Measurements from ENCODE around the gene DLST.

Gene DLST

GRCh38 chr14:74852922-74853530 lies 28.7 kb upstream of the DLST start:
- Histone ChIP-seq H3K36me3 (replicated peaks; ENCODE audit: insufficient read depth, low read length) (no peaks in the 10 kb centered on the region), H3K9me2 (replicated peaks; ENCODE audit: insufficient read depth, low read length) (no peaks in the 10 kb centered on the region), H3K27ac (ENCODE audit: low read length) (no peak overlapping the region), H3K79me2 (ENCODE audit: low read length) (no peaks in the 10 kb centered on the region), H3K9me3 (replicated peaks; ENCODE audit: insufficient read depth, low read length) (no peaks in the 10 kb centered on the region), H3F3A (ENCODE audit: insufficient read depth, low read length) (no peaks in the 10 kb centered on the region), H4K20me1 (ENCODE audit: insufficient read depth, low read length) (no peaks in the 10 kb centered on the region), H2AFZ (ENCODE audit: low read length) (no peak overlapping the region), H3K4me2 (ENCODE audit: low read depth, low read length) (no peak overlapping the region), H3K4me1 (ENCODE audit: low read length) (no peaks in the 10 kb centered on the region), H3K27me3 (replicated peaks; ENCODE audit: insufficient read depth, low read length) (no peaks in the 10 kb centered on the region), H3K4me3 (ENCODE audit: low read length) (no peak overlapping the region), H3K9ac (ENCODE audit: low read length) (no peak overlapping the region)
- no peak for TF ChIP-seq EZH2phosphoT487 (IDR thresholded peaks at IDR 0.05; ENCODE audit: low read length)
- no peak for TF ChIP-seq CTCF (IDR thresholded peaks at IDR 0.05; ENCODE audit: low read length)
- no peak for TF ChIP-seq EZH2 (optimal IDR thresholded peaks at IDR 0.05; ENCODE audit: low read depth, low read length)
- DNase-seq: no peak

DNA sequence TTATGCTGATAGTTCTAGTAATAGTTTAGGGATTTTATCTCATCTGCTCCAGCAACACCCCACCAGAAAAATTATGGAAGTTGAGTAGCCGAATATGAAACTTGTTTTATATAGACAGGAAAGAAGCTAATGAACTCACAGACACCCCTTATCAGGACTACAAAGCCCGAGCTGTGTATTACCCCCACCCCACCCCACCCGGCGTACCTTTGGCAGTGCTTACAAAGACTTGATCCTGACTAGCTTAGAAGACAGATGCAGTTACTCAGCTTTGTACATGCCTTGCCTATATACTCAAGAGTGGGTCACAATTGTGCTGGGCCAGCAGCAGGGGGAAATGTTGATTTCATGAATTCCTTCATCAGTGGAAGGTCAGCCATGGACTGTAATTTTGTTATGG lies 28.1 kb upstream of the DLST start:
- H3K9ac ChIP-seq (ENCODE audit: low read length): no peak overlapping the region
- no peak overlapping the region for H3K27ac ChIP-seq (ENCODE audit: low read length)
- H3K36me3 ChIP-seq (replicated peaks; ENCODE audit: insufficient read depth, low read length): no peaks in the 10 kb centered on the region
- H2AFZ ChIP-seq (ENCODE audit: low read length): no peak overlapping the region
- H3K4me1 ChIP-seq (ENCODE audit: low read length): no peaks in the 10 kb centered on the region
- no peak overlapping the region for H3K4me2 ChIP-seq (ENCODE audit: low read depth, low read length)
- no peak overlapping the region for H3K4me3 ChIP-seq (ENCODE audit: low read length)
- no peaks in the 10 kb centered on the region for H3F3A ChIP-seq (ENCODE audit: insufficient read depth, low read length)
- TF ChIP-seq EZH2 (optimal IDR thresholded peaks at IDR 0.05; ENCODE audit: low read depth, low read length): no peak
- TF ChIP-seq EZH2phosphoT487 (IDR thresholded peaks at IDR 0.05; ENCODE audit: low read length): no peak
- no peak for TF ChIP-seq CTCF (IDR thresholded peaks at IDR 0.05; ENCODE audit: low read length)
- no peaks in the 10 kb centered on the region for H4K20me1 ChIP-seq (ENCODE audit: insufficient read depth, low read length)
- no peaks in the 10 kb centered on the region for H3K9me2 ChIP-seq (replicated peaks; ENCODE audit: insufficient read depth, low read length)
- no peaks in the 10 kb centered on the region for H3K27me3 ChIP-seq (replicated peaks; ENCODE audit: insufficient read depth, low read length)
- no peak for DNase-seq
- no peaks in the 10 kb centered on the region for H3K79me2 ChIP-seq (ENCODE audit: low read length)
- H3K9me3 ChIP-seq (replicated peaks; ENCODE audit: insufficient read depth, low read length): no peaks in the 10 kb centered on the region

- Histone ChIP-seq H3K27ac (ENCODE audit: low read length) (no peak overlapping the region), H4K20me1 (ENCODE audit: insufficient read depth, low read length) (no peaks in the 10 kb centered on the region), H3K9me2 (replicated peaks; ENCODE audit: insufficient read depth, low read length) (no peaks in the 10 kb centered on the region), H3F3A (ENCODE audit: insufficient read depth, low read length) (no peaks in the 10 kb centered on the region), H3K4me3 (ENCODE audit: low read length) (no peak overlapping the region), H3K36me3 (replicated peaks; ENCODE audit: insufficient read depth, low read length) (no peaks in the 10 kb centered on the region), H3K4me2 (ENCODE audit: low read depth, low read length) (no peak overlapping the region), H3K27me3 (replicated peaks; ENCODE audit: insufficient read depth, low read length) (no peaks in the 10 kb centered on the region), H3K9ac (ENCODE audit: low read length) (no peak overlapping the region), H3K4me1 (ENCODE audit: low read length) (no peaks in the 10 kb centered on the region), H3K79me2 (ENCODE audit: low read length) (no peaks in the 10 kb centered on the region), H2AFZ (ENCODE audit: low read length) (no peak overlapping the region), H3K9me3 (replicated peaks; ENCODE audit: insufficient read depth, low read length) (no peaks in the 10 kb centered on the region)
- no peak for TF ChIP-seq EZH2 (optimal IDR thresholded peaks at IDR 0.05; ENCODE audit: low read depth, low read length)
- TF ChIP-seq EZH2phosphoT487 (IDR thresholded peaks at IDR 0.05; ENCODE audit: low read length): no peak
- TF ChIP-seq CTCF (IDR thresholded peaks at IDR 0.05; ENCODE audit: low read length): no peak
- no peak for DNase-seq
Observed at GRCh38 chr14:74855021-74855420, 26.7 kb upstream of the DLST start.
